Left hindlimb (tissue), 1 donor: ENCODE measurements around the gene GOLGA3.
"Not testable (repeated sequence)": the region's sequence is repeated elsewhere in the genome, so short reads cannot be mapped to it uniquely, and the experiment has no call there.

Source experiments
- DNase-seq: peaks from one replicate; pipeline ENCODE4 v3.0.0-alpha.2; 2018

The GOLGA3 gene, protein sequence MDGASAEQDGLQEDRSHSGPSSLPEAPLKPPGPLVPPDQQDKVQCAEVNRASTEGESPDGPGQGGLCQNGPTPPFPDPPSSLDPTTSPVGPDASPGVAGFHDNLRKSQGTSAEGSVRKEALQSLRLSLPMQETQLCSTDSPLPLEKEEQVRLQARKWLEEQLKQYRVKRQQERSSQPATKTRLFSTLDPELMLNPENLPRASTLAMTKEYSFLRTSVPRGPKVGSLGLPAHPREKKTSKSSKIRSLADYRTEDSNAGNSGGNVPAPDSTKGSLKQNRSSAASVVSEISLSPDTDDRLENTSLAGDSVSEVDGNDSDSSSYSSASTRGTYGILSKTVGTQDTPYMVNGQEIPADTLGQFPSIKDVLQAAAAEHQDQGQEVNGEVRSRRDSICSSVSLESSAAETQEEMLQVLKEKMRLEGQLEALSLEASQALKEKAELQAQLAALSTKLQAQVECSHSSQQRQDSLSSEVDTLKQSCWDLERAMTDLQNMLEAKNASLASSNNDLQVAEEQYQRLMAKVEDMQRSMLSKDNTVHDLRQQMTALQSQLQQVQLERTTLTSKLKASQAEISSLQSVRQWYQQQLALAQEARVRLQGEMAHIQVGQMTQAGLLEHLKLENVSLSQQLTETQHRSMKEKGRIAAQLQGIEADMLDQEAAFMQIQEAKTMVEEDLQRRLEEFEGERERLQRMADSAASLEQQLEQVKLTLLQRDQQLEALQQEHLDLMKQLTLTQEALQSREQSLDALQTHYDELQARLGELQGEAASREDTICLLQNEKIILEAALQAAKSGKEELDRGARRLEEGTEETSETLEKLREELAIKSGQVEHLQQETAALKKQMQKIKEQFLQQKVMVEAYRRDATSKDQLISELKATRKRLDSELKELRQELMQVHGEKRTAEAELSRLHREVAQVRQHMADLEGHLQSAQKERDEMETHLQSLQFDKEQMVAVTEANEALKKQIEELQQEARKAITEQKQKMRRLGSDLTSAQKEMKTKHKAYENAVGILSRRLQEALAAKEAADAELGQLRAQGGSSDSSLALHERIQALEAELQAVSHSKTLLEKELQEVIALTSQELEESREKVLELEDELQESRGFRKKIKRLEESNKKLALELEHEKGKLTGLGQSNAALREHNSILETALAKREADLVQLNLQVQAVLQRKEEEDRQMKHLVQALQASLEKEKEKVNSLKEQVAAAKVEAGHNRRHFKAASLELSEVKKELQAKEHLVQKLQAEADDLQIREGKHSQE (N-terminal part only)

DNA sequence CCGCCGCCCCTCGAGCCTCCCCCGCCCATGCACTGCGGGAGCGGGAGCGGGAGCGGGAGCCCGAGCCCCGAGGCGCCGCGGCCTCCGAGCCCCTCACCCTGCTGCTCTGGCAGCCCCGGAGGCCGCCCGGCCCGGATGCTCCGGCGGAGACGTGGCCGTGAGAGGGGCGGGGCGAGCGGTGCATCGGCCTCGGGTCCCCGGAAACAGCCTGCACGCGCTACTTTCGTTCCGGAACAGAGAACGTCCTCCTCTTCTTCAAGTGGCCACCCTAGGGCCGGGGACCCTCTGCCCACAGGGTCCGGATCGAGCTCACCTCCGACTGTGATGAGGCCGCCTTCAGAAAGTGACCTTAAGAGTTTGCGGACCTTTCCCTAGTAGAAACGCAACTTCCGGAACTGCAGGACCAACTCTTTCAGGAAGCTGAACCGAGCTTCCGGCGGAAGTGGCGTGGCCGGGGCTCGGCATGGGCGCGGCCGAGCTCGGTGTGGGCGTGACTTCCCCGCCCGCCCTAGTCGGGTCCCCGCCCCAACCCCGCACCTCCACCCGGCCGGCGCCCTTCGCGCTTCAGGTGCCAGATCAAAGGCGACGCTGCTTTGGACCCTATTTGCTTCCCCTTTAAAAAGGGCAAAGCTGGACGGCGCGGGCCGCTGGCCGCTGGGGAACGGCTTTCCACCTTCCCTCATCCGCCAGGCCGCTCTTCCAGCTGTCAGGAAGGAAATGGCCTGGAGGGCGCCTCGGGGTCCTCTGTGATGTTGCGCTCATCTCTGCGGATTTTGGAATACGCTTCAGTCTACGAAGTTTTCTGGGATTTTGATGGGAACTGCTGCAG, at the start of gene GOLGA3:
Gene GOLGA3 (minus strand): TSS at position 164 of the 829 bp plus-strand sequence. CDS start 6,741 bp downstream, outside the sequence.
- DNase-seq: peak; percentile 95

DNA sequence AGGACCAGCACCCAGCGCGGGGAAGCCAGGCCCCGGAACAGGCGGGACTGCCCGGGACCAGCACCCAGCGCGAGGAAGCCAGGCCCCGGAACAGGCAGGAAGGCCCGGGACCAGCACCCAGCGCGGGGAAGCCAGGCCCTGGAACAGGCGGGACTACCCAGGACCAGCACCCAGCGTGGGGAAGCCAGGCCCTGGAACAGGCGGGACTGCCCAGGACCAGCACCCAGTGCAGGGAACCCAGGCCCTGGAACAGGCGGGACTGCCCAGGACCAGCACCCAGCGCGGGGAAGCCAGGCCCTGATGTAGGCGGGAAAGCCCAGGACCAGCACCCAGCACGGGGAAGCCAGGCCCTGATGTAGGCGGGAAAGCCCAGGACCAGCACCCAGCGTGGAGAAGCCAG, 46.0 kb upstream of the GOLGA3 start:
- not testable (repeated sequence) for DNase-seq

DNA sequence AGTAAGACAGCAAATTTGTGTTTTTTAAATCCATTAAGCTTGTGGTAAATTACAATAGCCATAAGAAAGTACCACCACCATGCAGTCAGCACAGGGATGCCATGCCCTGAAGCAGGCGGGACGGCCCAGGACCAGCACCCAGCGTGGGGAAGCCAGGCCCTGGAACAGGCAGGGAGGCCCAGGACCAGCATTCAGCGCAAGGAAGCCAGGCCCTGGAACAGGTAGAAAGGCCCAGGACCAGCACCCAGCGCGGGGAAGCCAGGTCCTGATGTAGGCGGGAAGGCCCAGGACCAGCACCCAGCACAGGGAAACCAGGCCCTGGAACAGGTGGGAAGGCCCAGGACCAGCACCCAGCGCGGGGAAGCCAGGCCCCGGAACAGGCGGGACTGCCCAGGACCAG, 45.5 kb upstream of the GOLGA3 start:
- no peak for DNase-seq

DNA sequence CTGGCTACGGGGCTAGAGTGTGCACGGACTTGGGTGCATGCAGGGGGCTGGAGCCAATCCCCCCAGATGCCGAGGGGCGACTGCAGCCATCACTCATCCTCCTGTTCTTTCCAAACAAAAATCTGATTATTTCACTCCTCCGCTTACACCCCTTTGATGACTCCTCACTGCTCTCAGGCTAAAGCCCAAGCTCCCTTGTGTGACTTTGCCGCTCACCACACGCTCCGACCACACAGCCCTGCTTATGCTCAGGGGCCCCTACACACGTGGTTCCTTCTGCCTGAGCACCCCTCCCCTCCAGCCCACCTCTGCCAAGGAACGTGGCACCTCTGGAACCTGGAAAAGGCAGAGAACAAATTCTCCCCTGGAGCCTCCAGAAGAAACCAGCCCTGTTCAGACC, 45.1 kb upstream of the GOLGA3 start:
- DNase-seq: no peak

DNA sequence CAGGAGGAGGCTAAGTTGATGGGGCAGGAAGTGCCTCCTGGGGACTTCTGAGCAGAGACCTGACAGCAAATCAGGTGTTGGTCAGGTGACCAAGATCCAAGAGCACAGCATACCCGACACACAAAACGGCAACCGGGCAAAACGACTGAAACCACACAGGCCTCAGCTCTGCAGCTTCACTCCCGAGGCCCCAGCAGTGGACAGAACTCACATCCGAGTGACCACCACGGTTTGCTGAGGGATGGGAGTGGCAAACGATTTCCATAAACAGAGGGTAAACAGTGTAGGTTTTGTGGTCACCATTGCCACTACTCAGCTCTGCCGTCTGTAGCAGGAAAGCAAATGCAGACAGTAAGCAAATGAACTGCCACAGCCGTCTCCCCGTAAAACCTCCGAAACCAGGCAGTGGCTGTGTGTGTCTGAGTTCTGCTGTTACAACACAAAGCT, 44.3 kb upstream of the GOLGA3 start:
- no peak for DNase-seq

DNA sequence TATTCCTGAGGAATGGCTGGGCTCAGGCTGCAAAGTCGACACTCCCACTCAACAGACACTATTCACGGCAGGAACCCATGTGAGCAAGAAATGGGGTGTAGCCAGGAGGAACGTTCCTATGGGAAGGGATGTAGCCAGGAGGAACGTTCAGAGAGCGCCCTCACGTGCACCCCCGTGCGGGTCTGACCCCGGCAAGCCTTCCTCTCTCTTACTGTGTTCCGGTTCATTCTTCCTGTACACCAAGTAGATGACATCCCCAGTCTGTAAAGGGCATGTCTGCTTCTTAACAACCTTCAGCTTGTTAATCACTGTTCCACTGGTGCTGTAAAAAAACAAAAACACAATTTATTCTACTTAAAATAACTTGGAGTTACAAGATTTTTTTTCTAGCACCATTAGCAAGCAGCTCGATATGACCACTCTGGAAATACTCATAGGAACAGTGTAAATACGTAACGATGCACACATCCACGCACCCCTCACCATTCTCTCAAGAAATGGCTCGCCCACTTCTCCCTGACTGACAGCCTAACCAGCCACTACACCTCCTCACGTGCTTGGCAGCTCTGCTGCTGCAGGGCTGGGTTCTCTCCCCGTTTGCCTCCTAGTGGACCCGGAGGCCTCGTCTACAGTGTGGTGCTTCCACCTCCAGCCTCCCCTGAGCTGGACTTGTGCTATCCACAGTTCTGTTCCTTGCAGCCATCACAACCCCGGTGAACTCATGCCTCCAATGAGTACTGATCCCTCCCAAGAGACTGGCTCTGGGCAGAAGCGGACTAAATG, 43.6 kb upstream of the GOLGA3 start:
- DNase-seq: no peak

DNA sequence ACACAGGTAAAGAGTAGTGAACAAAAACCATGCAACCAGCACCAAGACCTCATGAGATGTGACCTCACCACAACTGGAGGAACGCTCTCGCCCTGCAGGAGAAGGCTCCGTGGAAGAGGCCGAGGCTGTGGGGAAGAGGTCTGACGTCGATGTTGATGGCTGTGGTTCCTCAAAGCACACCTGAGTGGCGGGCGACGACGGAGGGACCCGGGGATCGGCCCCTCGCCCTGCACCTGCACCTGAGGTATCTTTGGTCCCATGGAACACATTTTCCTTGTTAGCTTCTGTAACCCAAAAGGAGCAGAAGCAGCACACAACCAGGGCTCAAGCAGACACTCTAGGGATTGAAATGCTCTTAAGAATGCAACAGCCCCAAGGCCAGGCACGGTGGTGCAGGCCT, 40.9 kb upstream of the GOLGA3 start:
- DNase-seq: no peak

DNA sequence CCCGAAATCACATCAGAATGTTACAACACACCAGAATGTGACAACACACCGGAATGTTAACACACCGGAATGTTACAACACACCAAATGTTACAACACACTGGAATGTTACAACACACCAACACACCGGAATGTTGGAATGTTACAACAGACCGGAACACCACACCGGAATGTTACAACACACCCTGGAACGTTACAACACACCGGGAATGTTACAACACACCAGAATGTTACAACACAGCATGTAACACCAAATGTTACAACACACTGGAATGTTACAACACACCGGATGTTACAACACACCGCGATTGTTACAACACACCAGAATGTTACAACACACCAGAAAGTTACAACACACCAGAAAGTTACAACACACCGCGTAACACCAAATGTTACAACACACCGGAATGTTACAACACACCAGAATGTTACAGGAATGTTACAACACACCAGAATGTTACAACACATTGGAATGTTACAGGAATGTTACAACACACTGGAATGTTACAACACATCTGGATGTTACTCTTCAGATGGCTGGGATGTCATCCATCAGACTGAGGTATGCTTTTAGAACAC, 37.7 kb upstream of the GOLGA3 start:
- no peak for DNase-seq

DNA sequence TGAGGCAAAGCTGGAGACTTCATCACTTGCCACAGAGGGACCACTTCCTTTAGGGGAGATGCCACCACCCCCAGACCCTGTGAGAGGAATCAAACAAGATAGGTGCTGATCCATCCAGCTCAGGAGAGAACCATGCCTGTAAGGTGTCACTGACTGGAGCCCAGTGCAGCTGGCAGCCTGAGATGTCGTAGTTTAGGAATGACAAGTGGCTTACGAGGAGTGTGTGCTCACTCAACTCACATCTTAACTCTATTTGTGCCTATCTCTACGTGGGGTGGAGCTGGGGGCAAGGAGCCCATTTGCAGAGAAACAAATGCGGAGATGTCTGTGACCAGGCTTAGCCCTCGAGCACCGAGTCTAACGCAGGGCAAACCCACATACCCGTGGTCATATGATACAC, 32.9 kb upstream of the GOLGA3 start:
- no peak for DNase-seq

DNA sequence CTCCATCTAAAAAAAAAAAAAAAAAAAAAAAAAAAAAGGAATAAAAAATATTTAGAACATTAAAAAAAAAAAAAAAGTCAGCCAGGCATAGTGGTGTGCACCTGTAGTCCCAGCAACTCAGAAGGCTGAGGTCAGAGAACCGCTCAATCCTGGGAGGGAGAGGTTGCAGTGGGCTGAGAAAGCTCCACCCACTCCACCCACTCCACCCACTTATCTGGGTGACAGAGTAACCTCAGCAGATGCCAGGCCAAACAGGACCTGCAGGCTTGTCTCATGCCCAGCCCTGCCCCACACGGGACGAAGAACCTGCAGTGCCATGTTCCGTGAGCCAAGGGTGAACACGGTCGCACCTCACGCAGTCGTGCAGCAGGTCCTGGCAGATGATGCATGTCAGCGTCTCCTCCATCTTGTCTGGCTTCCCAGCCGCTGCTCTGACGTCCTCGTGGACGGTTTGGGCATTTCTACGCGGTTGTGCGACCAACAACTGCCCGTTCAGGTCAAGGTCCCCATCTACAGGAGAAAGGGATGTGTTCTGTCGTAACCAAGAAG, 30.1 kb upstream of the GOLGA3 start:
- no peak for DNase-seq

DNA sequence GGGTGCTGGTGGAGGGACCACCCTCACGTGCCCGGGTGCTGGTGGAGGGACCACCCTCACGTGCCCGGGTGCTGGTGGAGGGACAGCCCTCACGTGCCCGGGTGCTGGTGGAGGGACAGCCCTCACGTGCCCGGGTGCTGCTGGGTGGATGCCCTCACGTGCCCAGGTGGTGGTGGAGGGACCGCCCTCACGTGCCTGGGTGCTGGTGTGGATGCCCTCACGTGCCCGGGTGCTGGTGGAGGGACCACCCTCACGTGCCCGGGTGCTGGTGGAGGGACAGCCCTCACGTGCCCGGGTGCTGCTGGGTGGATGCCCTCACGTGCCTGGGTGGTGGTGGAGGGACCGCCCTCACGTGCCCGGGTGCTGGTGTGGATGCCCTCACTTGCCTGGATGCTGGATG, 28.4 kb upstream of the GOLGA3 start:
- DNase-seq: not testable (repeated sequence)

DNA sequence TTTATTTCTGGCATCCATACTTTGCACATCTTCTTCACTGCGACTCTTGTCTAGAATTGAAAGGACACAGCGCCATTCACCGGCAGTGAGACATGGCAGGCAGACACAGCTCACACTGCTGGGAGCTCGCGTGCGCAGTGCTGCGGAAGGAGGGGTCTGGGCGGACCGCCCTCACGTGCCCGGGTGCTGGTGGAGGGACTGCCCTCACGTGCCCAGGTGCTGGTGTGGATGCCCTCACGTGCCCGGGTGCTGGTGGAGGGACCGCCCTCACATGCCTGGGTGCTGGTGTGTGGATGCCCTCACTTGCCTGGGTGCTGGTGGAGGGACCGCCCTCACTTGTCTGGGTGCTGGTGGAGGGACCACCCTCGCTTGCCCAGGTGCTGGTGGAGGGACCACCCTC, 27.9 kb upstream of the GOLGA3 start:
- no peak for DNase-seq

DNA sequence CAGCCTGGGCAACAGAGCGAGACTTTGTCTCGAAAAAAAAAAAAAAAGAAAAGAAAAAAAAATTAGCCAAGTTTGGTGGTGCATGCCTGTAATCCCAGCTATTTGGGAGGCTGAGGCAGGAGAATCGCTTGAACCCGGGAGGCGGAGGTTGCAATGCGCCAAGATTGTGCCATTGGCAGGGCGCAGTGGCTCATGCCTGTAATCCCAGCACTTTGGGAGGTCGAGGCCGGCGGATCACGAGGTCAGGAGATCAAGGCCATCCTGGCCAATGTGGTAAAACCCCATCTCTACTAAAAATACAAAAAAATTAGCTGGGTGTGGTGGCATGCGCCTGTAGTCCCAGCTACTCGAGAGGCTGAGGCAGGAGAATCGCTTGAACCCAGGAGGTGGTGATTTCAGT, 26.5 kb upstream of the GOLGA3 start:
- not testable (repeated sequence) for DNase-seq

DNA sequence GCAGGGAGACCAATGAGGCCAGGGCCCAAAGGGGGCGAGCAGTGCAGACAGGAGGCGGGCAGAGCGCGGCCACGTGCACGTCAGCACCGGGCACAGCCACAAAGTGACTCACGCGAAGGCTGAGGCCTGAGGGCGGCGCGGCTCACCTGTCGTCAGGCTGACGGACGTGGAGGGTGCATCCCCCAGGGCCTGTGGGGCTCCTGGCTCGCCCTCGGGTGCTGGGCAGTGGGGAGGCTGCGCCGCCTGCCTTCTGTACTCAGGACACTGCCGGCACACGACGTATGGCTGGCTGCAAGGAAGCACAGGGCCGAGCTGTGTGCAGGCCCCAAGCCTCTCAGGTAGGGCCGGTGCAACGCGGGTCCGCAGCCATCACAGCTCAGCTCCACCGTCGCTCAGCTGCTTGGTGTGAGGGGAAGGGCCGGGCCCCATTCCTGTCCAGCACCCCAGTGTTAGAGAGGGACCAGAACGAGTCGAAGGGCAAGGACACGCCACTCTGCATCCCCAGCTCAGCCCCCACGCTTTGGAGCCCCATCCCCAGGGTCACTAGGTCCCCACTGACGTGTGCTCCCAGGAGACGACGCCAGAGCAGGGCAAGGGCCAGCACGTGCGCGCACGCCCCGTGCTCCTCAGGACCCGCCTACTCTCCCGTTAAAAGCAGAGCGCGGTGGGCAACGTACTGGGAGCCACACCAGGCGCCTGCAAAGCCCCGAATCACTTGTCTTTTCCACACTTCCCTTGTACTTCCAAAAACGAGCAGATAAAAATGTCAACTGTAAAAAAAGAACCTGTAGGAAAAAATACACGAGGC, 24.8 kb upstream of the GOLGA3 start:
- no peak for DNase-seq

DNA sequence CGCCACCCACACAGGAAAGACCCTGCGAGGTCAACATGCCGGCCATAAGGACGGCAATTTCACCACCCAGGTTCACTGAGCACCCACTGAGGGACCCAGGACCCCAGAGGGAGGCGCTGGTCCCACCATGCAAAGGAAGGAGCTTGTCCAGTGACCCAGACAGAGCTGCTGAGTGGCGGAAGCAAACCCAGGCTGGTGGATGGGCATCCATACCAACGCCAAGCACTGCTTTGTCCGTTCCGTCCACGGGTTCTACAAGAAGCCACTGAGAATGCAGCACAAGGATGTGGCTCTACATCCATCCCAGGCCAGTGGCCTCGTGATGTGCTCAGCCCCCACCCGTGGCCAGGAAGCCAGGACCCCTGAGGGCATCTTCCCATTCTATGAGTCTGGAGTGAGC, 23.8 kb upstream of the GOLGA3 start:
- no peak for DNase-seq

DNA sequence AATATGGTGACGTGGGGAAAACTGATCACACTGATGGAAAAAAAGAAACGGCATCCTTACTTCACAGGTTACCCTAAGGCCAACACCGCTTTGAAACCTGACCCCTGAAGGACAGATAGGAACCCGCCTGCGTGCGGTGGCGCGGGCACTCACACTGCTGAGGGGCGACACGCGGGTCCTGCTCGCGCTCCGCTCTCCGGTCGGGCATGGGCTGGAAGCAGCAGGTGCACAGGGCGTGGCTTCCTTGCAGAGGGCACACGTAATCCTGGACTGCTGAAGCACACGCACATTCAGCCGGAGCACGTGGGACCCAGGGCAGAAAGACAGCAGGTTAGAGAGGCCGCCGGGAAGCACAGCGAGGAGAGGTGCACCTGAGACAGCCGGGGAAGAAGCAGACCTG, 22.8 kb upstream of the GOLGA3 start:
- no peak for DNase-seq

DNA sequence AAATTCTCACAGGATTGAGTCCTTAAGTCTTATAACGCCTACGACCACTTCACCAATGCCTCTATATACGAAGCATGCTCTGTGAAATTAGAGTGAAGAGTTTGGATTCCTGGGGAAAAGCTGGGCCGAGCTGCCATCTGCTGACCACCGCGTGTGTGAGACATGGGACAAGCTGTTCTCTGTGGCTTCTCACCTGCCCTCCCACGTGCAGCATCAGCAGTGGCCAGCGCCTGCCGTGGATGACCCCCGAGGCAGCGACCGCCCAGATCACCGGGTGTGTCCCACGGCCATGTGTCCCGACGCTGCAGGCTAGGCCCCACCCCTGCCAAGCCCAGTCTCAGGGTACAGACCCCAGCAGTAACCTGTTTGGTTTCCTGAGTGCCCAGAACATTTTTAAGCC, 21.6 kb upstream of the GOLGA3 start:
- no peak for DNase-seq

DNA sequence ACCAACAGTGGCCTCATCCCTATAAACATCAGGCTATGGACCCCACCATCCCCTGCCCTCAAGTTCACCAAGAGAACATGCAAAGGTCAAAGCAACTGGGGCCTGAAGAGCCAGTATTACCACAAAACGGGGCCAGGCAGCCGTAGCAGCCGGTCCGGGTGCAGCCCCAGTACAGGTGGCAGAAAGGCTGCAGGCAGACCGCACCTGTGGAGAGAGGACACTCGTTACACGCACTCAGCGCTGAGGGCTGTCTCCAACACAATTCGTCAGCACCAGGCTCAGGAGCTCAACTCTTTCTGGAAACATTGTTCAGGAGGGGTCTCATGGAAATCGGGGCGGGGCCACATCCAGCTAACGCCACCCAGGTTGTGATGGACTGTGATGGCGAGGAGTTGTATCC, 19.9 kb upstream of the GOLGA3 start:
- no peak for DNase-seq
